Tibial artery (tissue), 4 donors: Measurements from ENCODE around the gene SCRT2.

Experiments
- DNase-seq, 2 donors: peaks; one replicate each; pipeline ENCODE4 v3.0.0-alpha.2; 2019
- H3K27ac ChIP-seq, 2 donors: fragments of 200-600 bp; sonication (generic) in 1 of 2; 1 replicate in 1 of 2; 2 replicates in 1 of 2; pipeline ENCODE4 v1.5.1; 2018 to 2019; ENCODE audit warnings: mild to moderate bottlenecking in 1 of 2
- H3K27me3 ChIP-seq, 2 donors: fragments of 200-600 bp; sonication (generic) in 1 of 2; one replicate each; pipeline versions ENCODE4 v1.5.1 to v1.6.0; 2016 to 2019
- H3K36me3 ChIP-seq, 3 donors: fragments of 200-600 bp; sonication (generic) in 2 of 3; one replicate each; pipeline ENCODE4 v1.5.1; 2016 to 2019; ENCODE audit warnings: mild to moderate bottlenecking in 2 of 3
- H3K4me1 ChIP-seq, 4 donors: fragments of 200-600 bp; sonication (generic) in 2 of 4; 1 replicate in 3 of 4; 2 replicates in 1 of 4; pipeline ENCODE4 v1.5.1; 2016 to 2019
- H3K4me3 ChIP-seq, 2 donors: fragments of 200-600 bp; sonication (generic) in 1 of 2; 1 replicate in 1 of 2; 2 replicates in 1 of 2; pipeline ENCODE4 v1.5.1; 2018 to 2019; ENCODE audit warnings: mild to moderate bottlenecking in 2 of 2
- H3K9me3 ChIP-seq, 3 donors: fragments of 200-600 bp; sonication (generic) in 1 of 3; one replicate each; pipeline ENCODE4 v1.5.1; 2016 to 2019
- CTCF ChIP-seq, 2 experiments: fragments of 200-600 bp in 1 of 2; fragments of 450-650 bp in 1 of 2; IDR thresholded peaks; one replicate each; pipeline ENCODE4 v1.5.1; 2017 to 2019; ENCODE audit warnings: antibody characterized with exemption in 2 of 2, mild to moderate bottlenecking in 1 of 2, moderate library complexity in 1 of 2
- intact Hi-C: fragments of 100-400 bp; cut with DNase I; formaldehyde crosslinking; loops from one replicate; pipeline ENCODE4 v1.15.0; 2023; ENCODE audit warnings: low total_unique reads

SCRT2 gene

GRCh38 chr20:666877-667276, 8.7 kb downstream of the SCRT2 start:
- Histone ChIP-seq H3K36me3 (no peaks in the 10 kb centered on the region), H3K4me1 (peaks cover 0 to 5% (median 1%) of the 10 kb centered on the region in 4 donors)
- no peak for DNase-seq

GRCh38 chr20:665276-665675, 10.3 kb downstream of the SCRT2 start:
- no peaks in the 10 kb centered on the region for H3K9me3 ChIP-seq
- H3K27me3 ChIP-seq = peaks cover 0 to 98% of the 10 kb centered on the region in 2 donors
- H3K4me3 ChIP-seq = no peak overlapping the region
- H3K36me3 ChIP-seq = no peaks in the 10 kb centered on the region
- no peak for DNase-seq
- H3K4me1 ChIP-seq = peaks cover 0 to 10% (median 3%) of the 10 kb centered on the region in 4 donors
- no peak overlapping the region for H3K27ac ChIP-seq
- intact Hi-C loops = no loop called here
- TF ChIP-seq CTCF (IDR thresholded peaks at IDR 0.05) = no peak

More at GRCh38 chr20:666877-667276, 8.7 kb downstream of the SCRT2 start:
- Histone ChIP-seq H3K27me3 (peaks cover 0 to 98% of the 10 kb centered on the region in 2 donors), H3K27ac (no peak overlapping the region), H3K4me3 (no peak overlapping the region), H3K9me3 (no peaks in the 10 kb centered on the region)
- intact Hi-C loops = no loop called here
- no peak for TF ChIP-seq CTCF (IDR thresholded peaks at IDR 0.05)

DNA sequence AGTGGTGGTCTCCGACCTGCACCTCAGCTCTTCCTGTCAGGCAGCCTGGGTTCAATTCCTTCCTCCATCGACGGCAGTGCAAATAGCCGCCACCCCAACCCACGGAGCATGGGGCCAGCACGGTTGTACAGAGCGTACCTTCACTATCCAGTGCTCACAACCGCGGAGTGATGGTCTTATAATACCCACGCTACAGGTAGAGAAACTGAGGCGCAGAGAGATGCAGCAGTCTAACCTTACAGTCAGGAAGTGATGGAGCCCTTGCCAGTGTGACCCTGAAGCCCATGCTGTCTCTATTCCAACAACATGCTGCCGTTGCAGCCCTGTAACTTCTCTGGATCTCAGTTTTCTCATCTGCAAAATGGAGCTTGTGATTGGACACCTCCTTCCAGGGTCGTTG, 11.0 kb downstream of the SCRT2 start:
- intact Hi-C loops = no loop called here
- no peaks in the 10 kb centered on the region for H3K9me3 ChIP-seq
- no peak overlapping the region for H3K27ac ChIP-seq
- peaks cover 0 to 10% (median 3%) of the 10 kb centered on the region in 4 donors for H3K4me1 ChIP-seq
- no peak for TF ChIP-seq CTCF (IDR thresholded peaks at IDR 0.05)
- no peak for DNase-seq
- H3K36me3 ChIP-seq = no peaks in the 10 kb centered on the region
- no peak overlapping the region for H3K4me3 ChIP-seq
- H3K27me3 ChIP-seq = peaks cover 0 to 92% of the 10 kb centered on the region in 2 donors

GRCh38 chr20:664151-664550, 11.5 kb downstream of the SCRT2 start:
- peaks cover 0 to 10% (median 3%) of the 10 kb centered on the region in 4 donors for H3K4me1 ChIP-seq
- H3K9me3 ChIP-seq = no peaks in the 10 kb centered on the region
- no peak for DNase-seq
- TF ChIP-seq CTCF (IDR thresholded peaks at IDR 0.05) = no peak
- H3K36me3 ChIP-seq = no peaks in the 10 kb centered on the region
- no peak overlapping the region for H3K27ac ChIP-seq
- H3K4me3 ChIP-seq = no peak overlapping the region
- intact Hi-C loops = no loop called here
- H3K27me3 ChIP-seq = peaks cover 0 to 87% of the 10 kb centered on the region in 2 donors

DNA sequence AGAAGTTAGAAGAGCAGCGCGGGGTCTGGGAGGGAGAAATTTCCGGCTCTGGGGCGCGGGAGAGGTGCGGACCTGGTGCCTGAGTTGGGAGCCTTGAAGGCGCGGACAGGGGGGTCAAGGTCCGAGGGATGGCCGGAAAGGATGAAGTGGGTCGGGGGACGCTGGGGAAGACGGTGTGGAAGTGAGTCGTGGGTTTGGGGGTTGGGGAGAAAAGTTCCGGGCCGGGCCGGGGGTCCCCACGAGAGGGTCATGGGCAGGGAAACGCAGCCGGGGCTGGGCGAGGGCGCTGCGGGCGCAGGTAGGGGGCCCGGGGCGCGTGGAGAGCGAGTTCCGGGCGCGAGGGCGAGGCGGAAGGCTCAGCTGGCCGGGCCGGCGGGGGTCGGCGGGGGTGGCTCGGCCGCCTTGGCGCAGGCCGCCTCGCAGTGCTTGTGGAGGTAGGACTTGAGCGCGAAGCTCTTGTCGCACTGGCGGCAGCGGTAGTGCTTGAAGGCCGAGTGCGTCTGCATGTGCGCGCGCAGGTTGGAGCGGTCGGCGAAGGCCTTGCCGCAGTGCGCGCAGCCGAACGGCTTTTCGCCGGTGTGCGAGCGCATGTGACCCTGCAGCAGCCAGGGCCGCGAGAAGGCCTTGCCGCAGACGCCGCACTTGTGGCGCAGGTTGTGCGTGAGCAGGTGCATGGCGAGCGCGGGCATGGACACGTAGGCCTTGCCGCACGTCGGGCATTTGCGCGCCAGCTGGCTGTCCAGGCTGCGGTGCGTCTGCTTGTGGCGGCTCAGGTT, 12.1 kb downstream of the SCRT2 start:
- no peak overlapping the region for H3K4me3 ChIP-seq
- no peak for DNase-seq
- H3K4me1 ChIP-seq = peaks cover 0 to 10% (median 3%) of the 10 kb centered on the region in 4 donors
- intact Hi-C loops = no loop called here
- H3K36me3 ChIP-seq = no peaks in the 10 kb centered on the region
- peaks cover 0 to 81% of the 10 kb centered on the region in 2 donors for H3K27me3 ChIP-seq
- H3K9me3 ChIP-seq = no peaks in the 10 kb centered on the region
- H3K27ac ChIP-seq = no peak overlapping the region
- TF ChIP-seq CTCF (IDR thresholded peaks at IDR 0.05) = no peak
